IPS-18a (cell line): ENCODE data around the gene MVB12B.
"Not testable (repeated sequence)": the region's sequence is repeated elsewhere in the genome, so short reads cannot be mapped to it uniquely, and the experiment has no call there.

Experiments used
- H3K27ac ChIP-seq: one replicate; pipeline ENCODE4 v1.5.1; 2013; ENCODE audit warnings: low read length
- H3K27me3 ChIP-seq: one replicate; pipeline ENCODE4 v1.6.1; 2013; ENCODE audit warnings: mild to moderate bottlenecking, low read length; ENCODE audit not compliant: control insufficient read depth, insufficient read depth
- H3K36me3 ChIP-seq: one replicate; pipeline ENCODE4 v1.6.1; 2013; ENCODE audit warnings: low read depth, low read length; ENCODE audit not compliant: control insufficient read depth
- H3K4me1 ChIP-seq: one replicate; pipeline ENCODE4 v1.6.1; 2013; ENCODE audit warnings: low read depth, low read length; ENCODE audit not compliant: control insufficient read depth
- H3K4me3 ChIP-seq: one replicate; pipeline ENCODE4 v1.5.1; 2013; ENCODE audit warnings: low read length
- H3K9ac ChIP-seq: one replicate; pipeline ENCODE4 v1.6.1; 2013; ENCODE audit warnings: mild to moderate bottlenecking, low read length, moderate library complexity
- H3K9me3 ChIP-seq: one replicate; pipeline ENCODE4 v1.6.1; 2013; ENCODE audit warnings: low read depth, low read length; ENCODE audit not compliant: control insufficient read depth

Gene MVB12B

GRCh38 chr9:126326228-126327005 is at the start of gene MVB12B:
TSS of gene MVB12B (plus strand) at chr9:126326829. CDS start at chr9:126326930, 101 bp downstream.
- H3K36me3 ChIP-seq = no peaks in the 10 kb centered on the region
- H3K27me3 ChIP-seq = peaks cover 8% of the 10 kb centered on the region
- H3K27ac ChIP-seq = no peak within 1 kb of the TSS
- H3K9ac ChIP-seq = no peak within 1 kb of the TSS
- peaks cover 7% of the 10 kb centered on the region for H3K4me1 ChIP-seq
- H3K4me3 ChIP-seq = peak within 1 kb of the TSS; percentile 66
- peaks cover 4% of the 10 kb centered on the region for H3K9me3 ChIP-seq

- Histone ChIP-seq H3K27me3 (no peaks in the 10 kb centered on the region), H3K36me3 (no peaks in the 10 kb centered on the region), H3K9me3 (no peaks in the 10 kb centered on the region), H3K4me1 (no peaks in the 10 kb centered on the region), H3K9ac (no peak overlapping the region), H3K4me3 (no peak overlapping the region), H3K27ac (no peak overlapping the region)
Observed at GRCh38 chr9:126283799-126284465, 42.7 kb upstream of the MVB12B start.

GRCh38 chr9:126285652-126286051 is 41.0 kb upstream of the MVB12B start:
- H3K36me3 ChIP-seq, H3K27me3 ChIP-seq, H3K4me3 ChIP-seq, H3K9me3 ChIP-seq, H3K27ac ChIP-seq, H3K9ac ChIP-seq, H3K4me1 ChIP-seq: not testable (repeated sequence)

GRCh38 chr9:126287166-126287866 is 39.3 kb upstream of the MVB12B start:
- Histone ChIP-seq H3K27ac (no peak overlapping the region), H3K9ac (no peak overlapping the region), H3K4me3 (no peak overlapping the region), H3K9me3 (no peaks in the 10 kb centered on the region), H3K36me3 (no peaks in the 10 kb centered on the region), H3K4me1 (no peaks in the 10 kb centered on the region), H3K27me3 (no peaks in the 10 kb centered on the region)

- no peaks in the 10 kb centered on the region for H3K4me1 ChIP-seq
- H3K27ac ChIP-seq = no peak overlapping the region
- H3K9me3 ChIP-seq = no peaks in the 10 kb centered on the region
- no peaks in the 10 kb centered on the region for H3K36me3 ChIP-seq
- H3K4me3 ChIP-seq = no peak overlapping the region
- no peaks in the 10 kb centered on the region for H3K27me3 ChIP-seq
- H3K9ac ChIP-seq = no peak overlapping the region
Observed at GRCh38 chr9:126290871-126291270, 35.8 kb upstream of the MVB12B start.

- no peaks in the 10 kb centered on the region for H3K9me3 ChIP-seq
Observed at GRCh38 chr9:126291925-126292324, 34.7 kb upstream of the MVB12B start.

GRCh38 chr9:126292736-126293521 is 33.7 kb upstream of the MVB12B start:
- Histone ChIP-seq H3K4me3 (no peak overlapping the region), H3K9me3 (no peaks in the 10 kb centered on the region), H3K9ac (no peak overlapping the region), H3K27ac (no peak overlapping the region), H3K4me1 (no peaks in the 10 kb centered on the region), H3K27me3 (no peaks in the 10 kb centered on the region), H3K36me3 (no peaks in the 10 kb centered on the region)

More at GRCh38 chr9:126291925-126292324, 34.7 kb upstream of the MVB12B start:
- Histone ChIP-seq H3K4me3 (no peak overlapping the region), H3K27ac (no peak overlapping the region), H3K9ac (no peak overlapping the region), H3K27me3 (no peaks in the 10 kb centered on the region), H3K4me1 (no peaks in the 10 kb centered on the region), H3K36me3 (no peaks in the 10 kb centered on the region)

GRCh38 chr9:126293522-126293889 is 33.1 kb upstream of the MVB12B start:
- no peaks in the 10 kb centered on the region for H3K36me3 ChIP-seq
- H3K4me3 ChIP-seq = no peak overlapping the region
- no peak overlapping the region for H3K27ac ChIP-seq
- H3K9me3 ChIP-seq = no peaks in the 10 kb centered on the region
- no peaks in the 10 kb centered on the region for H3K4me1 ChIP-seq
- H3K27me3 ChIP-seq = no peaks in the 10 kb centered on the region
- H3K9ac ChIP-seq = no peak overlapping the region

- H3K27ac ChIP-seq = no peak overlapping the region
- no peak overlapping the region for H3K4me3 ChIP-seq
- no peaks in the 10 kb centered on the region for H3K27me3 ChIP-seq
- no peaks in the 10 kb centered on the region for H3K9me3 ChIP-seq
- no peaks in the 10 kb centered on the region for H3K4me1 ChIP-seq
- no peaks in the 10 kb centered on the region for H3K36me3 ChIP-seq
- H3K9ac ChIP-seq = no peak overlapping the region
Observed at GRCh38 chr9:126294331-126295081, 32.1 kb upstream of the MVB12B start.

GRCh38 chr9:126295082-126295477 is 31.5 kb upstream of the MVB12B start:
- Histone ChIP-seq H3K9me3 (no peaks in the 10 kb centered on the region), H3K27me3 (no peaks in the 10 kb centered on the region), H3K36me3 (no peaks in the 10 kb centered on the region), H3K4me3 (no peak overlapping the region), H3K4me1 (no peaks in the 10 kb centered on the region), H3K9ac (no peak overlapping the region), H3K27ac (no peak overlapping the region)
